OCI-LY1 (cell line): ENCODE measurements around the gene MINDY1.

Experiments used
- H2AFZ ChIP-seq: fragments of 200-600 bp; sonication (generic), shearing (Covaris generic); 2 replicates; pipeline ENCODE4 v1.6.0; 2014; ENCODE audit warnings: antibody characterized with exemption, mild to moderate bottlenecking, low read length
- H3F3A ChIP-seq: fragments of 200-600 bp; sonication (generic), shearing (Covaris generic); 2 replicates; pipeline ENCODE4 v1.6.0; 2014; ENCODE audit warnings: mild to moderate bottlenecking, antibody characterized with exemption, low read length, moderate library complexity; ENCODE audit not compliant: insufficient read depth
- H3K27ac ChIP-seq: fragments of 200-600 bp; sonication (generic); 2 replicates; pipeline ENCODE4 v1.5.1; 2014; ENCODE audit warnings: low read length, mixed run types, mild to moderate bottlenecking, low read depth; ENCODE audit not compliant: poor library complexity, severe bottlenecking
- H3K27me3 ChIP-seq: fragments of 200-600 bp; sonication (generic); 2 replicates; pipeline ENCODE4 v1.6.0; 2014; ENCODE audit warnings: antibody characterized with exemption, mild to moderate bottlenecking, low read length, moderate library complexity; ENCODE audit not compliant: insufficient read depth
- H3K36me3 ChIP-seq: fragments of 200-600 bp; sonication (generic); 2 replicates; pipeline ENCODE4 v1.6.1; 2014; ENCODE audit warnings: mild to moderate bottlenecking, antibody characterized with exemption, low read length, moderate library complexity, mixed read lengths; ENCODE audit not compliant: insufficient read depth
- H3K4me1 ChIP-seq: fragments of 200-600 bp; sonication (generic); 2 replicates; pipeline ENCODE4 v1.5.1; 2014; ENCODE audit warnings: mild to moderate bottlenecking, low read length, moderate library complexity; ENCODE audit not compliant: insufficient read depth, severe bottlenecking
- H3K4me2 ChIP-seq: fragments of 200-600 bp; sonication (generic), shearing (Covaris generic); 2 replicates; pipeline ENCODE4 v1.6.1; 2014; ENCODE audit warnings: low read length
- H3K4me3 ChIP-seq: fragments of 200-600 bp; sonication (generic); 2 replicates; pipeline ENCODE4 v1.5.1; 2014; ENCODE audit warnings: low read length, low read depth, mild to moderate bottlenecking, mixed read lengths; ENCODE audit not compliant: poor library complexity, severe bottlenecking
- H3K79me2 ChIP-seq: fragments of 200-600 bp; shearing (Covaris generic); 2 replicates; pipeline ENCODE4 v1.6.1; 2016; ENCODE audit warnings: mixed run types, low read length, mixed read lengths; ENCODE audit not compliant: insufficient read depth
- H3K9ac ChIP-seq: fragments of 200-600 bp; sonication (generic), shearing (Covaris generic); 2 replicates; pipeline ENCODE4 v1.6.1; 2014; ENCODE audit warnings: mild to moderate bottlenecking, low read length, mixed read lengths
- H3K9me2 ChIP-seq: fragments of 200-600 bp; sonication (generic), shearing (Covaris generic); 2 replicates; pipeline ENCODE4 v1.6.1; 2014; ENCODE audit warnings: low read depth, mild to moderate bottlenecking, low read length, mixed read lengths
- H3K9me3 ChIP-seq: fragments of 200-600 bp; shearing (Covaris generic); 2 replicates; pipeline ENCODE4 v1.6.1; 2014; ENCODE audit warnings: low read length, mixed read lengths
- H4K20me1 ChIP-seq: fragments of 200-600 bp; sonication (generic), shearing (Covaris generic); 2 replicates; pipeline ENCODE4 v1.6.0; 2016; ENCODE audit warnings: mild to moderate bottlenecking, low read length; ENCODE audit not compliant: insufficient read depth
- EZH2 ChIP-seq: fragments of 200-600 bp; sonication (generic), shearing (Covaris generic); IDR thresholded peaks from 2 replicates; pipeline ENCODE4 v1.8.0; 2017; ENCODE audit warnings: borderline replicate concordance, mixed run types, mild to moderate bottlenecking, antibody characterized with exemption, low read length, moderate library complexity, mixed read lengths
- TF ChIP-seq, protein P1 (sequence below): fragments of 200-600 bp; sonication (generic), shearing (Covaris generic); IDR thresholded peaks from 2 replicates; pipeline ENCODE4 v1.5.1; 2017; ENCODE audit warnings: mild to moderate bottlenecking, antibody characterized with exemption, low read length, moderate library complexity, mixed read lengths

Gene MINDY1

DNA sequence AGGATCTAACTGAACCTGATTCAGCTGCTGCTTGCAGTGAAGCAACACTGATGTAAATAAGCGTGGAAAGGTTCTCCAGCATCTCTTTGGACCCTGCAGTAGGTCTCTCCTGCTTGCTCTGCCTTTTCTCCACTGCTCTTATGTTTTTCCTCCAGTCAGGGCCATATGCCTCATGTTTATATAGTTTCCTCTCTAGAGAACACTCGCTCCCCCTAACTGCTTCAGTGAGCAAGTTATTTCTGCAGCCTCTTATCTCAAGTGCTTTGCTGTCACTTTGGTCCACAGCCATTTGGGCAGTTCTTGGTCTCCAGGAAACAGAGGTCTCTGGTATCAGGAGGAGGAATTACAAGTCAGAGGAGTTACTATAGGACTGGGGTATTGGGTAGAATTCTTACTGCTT is 6.8 kb upstream of the MINDY1 start:
- Histone ChIP-seq H3K9me2 (no peaks in the 10 kb centered on the region), H3K9me3 (no peaks in the 10 kb centered on the region), H3K36me3 (peaks cover 2% of the 10 kb centered on the region; the same call in 1 of the 2 replicates), H3K4me1 (peaks cover 21% of the 10 kb centered on the region), H3K4me3 (no peak overlapping the region), H3K79me2 (no peaks in the 10 kb centered on the region), H3K4me2 (no peak overlapping the region), H3K27me3 (no peaks in the 10 kb centered on the region), H4K20me1 (no peaks in the 10 kb centered on the region), H3F3A (no peaks in the 10 kb centered on the region), H2AFZ (no peak overlapping the region), H3K27ac (no peak overlapping the region), H3K9ac (no peak overlapping the region)
- TF ChIP-seq, protein P1, sequence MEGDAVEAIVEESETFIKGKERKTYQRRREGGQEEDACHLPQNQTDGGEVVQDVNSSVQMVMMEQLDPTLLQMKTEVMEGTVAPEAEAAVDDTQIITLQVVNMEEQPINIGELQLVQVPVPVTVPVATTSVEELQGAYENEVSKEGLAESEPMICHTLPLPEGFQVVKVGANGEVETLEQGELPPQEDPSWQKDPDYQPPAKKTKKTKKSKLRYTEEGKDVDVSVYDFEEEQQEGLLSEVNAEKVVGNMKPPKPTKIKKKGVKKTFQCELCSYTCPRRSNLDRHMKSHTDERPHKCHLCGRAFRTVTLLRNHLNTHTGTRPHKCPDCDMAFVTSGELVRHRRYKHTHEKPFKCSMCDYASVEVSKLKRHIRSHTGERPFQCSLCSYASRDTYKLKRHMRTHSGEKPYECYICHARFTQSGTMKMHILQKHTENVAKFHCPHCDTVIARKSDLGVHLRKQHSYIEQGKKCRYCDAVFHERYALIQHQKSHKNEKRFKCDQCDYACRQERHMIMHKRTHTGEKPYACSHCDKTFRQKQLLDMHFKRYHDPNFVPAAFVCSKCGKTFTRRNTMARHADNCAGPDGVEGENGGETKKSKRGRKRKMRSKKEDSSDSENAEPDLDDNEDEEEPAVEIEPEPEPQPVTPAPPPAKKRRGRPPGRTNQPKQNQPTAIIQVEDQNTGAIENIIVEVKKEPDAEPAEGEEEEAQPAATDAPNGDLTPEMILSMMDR: no peak
- no peak for TF ChIP-seq EZH2

DNA sequence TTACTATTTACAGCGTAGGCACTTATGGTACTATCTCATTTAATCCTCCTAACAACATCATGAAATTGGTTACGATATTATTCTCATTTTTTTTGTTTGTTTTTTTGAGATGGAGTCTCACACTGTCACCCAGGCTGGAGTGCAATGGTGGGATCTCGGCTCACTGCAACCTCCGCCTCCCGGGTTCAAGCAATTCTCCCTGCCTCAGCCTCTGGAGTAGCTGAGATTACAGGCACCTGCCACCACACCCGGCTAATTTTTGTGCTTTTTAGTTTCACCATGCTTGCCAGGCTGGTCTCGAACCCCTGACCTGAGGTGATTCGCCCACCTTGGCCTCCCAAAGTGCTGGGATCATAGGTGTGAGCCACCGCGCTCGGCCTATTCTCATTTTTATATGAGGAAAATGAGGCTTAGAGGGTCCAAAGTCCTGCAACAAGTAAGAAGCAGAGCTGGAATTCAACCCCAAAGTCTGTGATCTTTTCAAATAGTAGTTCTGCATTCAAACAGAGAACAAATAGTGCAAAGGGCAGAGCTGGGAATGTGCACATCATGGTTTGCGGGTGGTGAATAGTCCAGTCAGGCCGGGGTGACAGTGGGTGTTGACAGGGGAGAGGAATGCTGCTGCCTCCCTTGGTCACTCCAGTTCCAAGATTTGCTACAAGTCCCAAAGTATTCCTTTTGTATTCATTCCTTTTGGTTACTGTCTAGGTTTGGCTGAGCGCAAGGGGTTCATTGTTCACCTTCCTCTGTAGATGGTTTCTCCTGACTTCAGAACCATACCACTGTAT is 6.2 kb upstream of the MINDY1 start:
- no peak overlapping the region for H3K9ac ChIP-seq
- H3K9me3 ChIP-seq: no peaks in the 10 kb centered on the region
- H3K4me2 ChIP-seq: no peak overlapping the region
- no peaks in the 10 kb centered on the region for H3K79me2 ChIP-seq
- no peaks in the 10 kb centered on the region for H3K36me3 ChIP-seq
- no peak overlapping the region for H2AFZ ChIP-seq
- no peak overlapping the region for H3K4me3 ChIP-seq
- H4K20me1 ChIP-seq: no peaks in the 10 kb centered on the region
- TF ChIP-seq EZH2: no peak
- H3K4me1 ChIP-seq: peaks cover 24% of the 10 kb centered on the region
- H3K9me2 ChIP-seq: no peaks in the 10 kb centered on the region
- no peaks in the 10 kb centered on the region for H3F3A ChIP-seq
- no peak overlapping the region for H3K27ac ChIP-seq
- H3K27me3 ChIP-seq: no peaks in the 10 kb centered on the region

DNA sequence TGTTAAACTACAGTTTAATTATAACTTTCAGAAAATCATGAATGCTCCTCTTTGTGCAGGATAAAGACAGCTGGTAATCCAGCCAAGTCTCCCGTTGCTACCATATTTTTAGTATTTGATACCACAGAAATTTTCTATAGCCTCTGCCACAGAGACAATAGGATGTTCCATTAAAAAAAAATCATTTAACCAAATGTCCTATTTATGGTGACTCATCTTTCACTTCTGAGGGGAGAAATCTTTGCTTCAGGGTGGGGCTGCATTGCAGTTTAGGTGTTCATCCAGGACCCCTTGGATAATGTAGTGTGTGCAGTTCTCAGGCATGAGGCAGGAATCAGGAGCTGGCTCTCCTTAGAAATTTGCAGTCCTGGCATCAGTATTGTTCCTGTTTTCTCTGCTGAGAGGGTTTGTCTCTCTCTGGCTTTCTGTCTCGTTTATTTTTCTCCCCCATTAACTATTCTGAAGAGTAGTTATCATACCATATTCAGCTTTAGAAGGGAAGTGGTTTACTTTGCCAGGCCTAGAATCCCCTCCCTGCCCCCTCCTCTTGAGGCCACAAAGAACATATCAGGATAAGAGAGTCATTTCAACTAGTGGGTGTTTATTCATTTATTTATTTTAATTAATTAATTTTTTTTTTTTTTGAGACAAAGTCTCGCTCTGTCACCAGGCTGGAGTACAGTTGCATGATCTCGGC is 4.6 kb upstream of the MINDY1 start:
- Histone ChIP-seq H3K9me2 (no peaks in the 10 kb centered on the region), H3F3A (no peaks in the 10 kb centered on the region), H3K4me1 (peaks cover 38% of the 10 kb centered on the region), H3K9ac (no peak overlapping the region; the same call in 1 of the 2 replicates), H4K20me1 (no peaks in the 10 kb centered on the region), H3K79me2 (no peaks in the 10 kb centered on the region), H3K36me3 (no peaks in the 10 kb centered on the region), H3K27me3 (no peaks in the 10 kb centered on the region), H3K27ac (no peak overlapping the region), H3K4me3 (no peak overlapping the region), H2AFZ (no peak overlapping the region), H3K9me3 (no peaks in the 10 kb centered on the region), H3K4me2 (no peak overlapping the region)
- TF ChIP-seq EZH2: no peak
- TF ChIP-seq, protein P1: no peak
